Memory B cell (primary cell): ENCODE measurements around the gene CPN2.

Experiments used
- ATAC-seq: fragments of 150-1000 bp; cut with Tn5 transposase; 2 replicates; pipeline ENCODE4 v1.10.0; 2021; ENCODE audit warnings: low read depth, mild to moderate bottlenecking, moderate library complexity
- DNase-seq, 2 donors: peaks; one replicate each; pipeline ENCODE4 v3.0.0; 2022; ENCODE audit warnings: low spot score in 2 of 2
- H3K27ac Mint-ChIP-seq: one replicate; pipeline ENCODE4 v1.8.0; 2022; ENCODE audit warnings: mild to moderate bottlenecking, moderate library complexity, mixed read lengths
- H3K27me3 Mint-ChIP-seq: one replicate; pipeline ENCODE4 v1.8.0; 2022; ENCODE audit warnings: mixed read lengths
- H3K36me3 Mint-ChIP-seq: one replicate; pipeline ENCODE4 v1.8.0; 2022; ENCODE audit warnings: mild to moderate bottlenecking, mixed read lengths
- H3K4me1 Mint-ChIP-seq: one replicate; pipeline ENCODE4 v1.8.0; 2022; ENCODE audit warnings: mixed read lengths
- H3K4me3 Mint-ChIP-seq: one replicate; pipeline ENCODE4 v1.8.0; 2022; ENCODE audit warnings: mild to moderate bottlenecking, moderate library complexity, mixed read lengths
- H3K9me3 Mint-ChIP-seq: one replicate; pipeline ENCODE4 v1.8.0; 2022; ENCODE audit warnings: mixed read lengths

The CPN2 gene

DNA sequence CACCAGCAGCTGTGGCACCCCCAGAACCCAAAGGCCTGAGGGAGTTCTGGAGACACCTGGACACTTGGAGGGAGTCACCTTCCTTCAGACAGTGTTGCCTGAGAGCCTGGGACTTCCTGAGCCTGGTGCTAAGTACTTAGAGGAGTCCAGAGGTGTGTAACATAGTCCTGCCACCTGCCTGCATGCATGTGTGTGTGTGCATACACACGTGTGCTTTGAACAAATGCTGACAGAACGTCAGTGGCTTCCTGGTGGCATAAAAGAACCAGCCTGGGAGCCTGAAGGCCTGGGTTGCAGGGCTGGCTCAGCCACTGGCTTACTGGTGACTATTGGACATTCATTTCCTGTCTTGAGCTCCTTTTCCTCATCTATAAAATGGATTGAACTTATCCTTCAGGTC, 3.2 kb upstream of the CPN2 start:
- no peaks in the 10 kb centered on the region for H3K36me3 Mint-ChIP-seq
- no peak for ATAC-seq
- no peak overlapping the region for H3K4me3 Mint-ChIP-seq
- H3K4me1 Mint-ChIP-seq, result no peaks in the 10 kb centered on the region
- no peak for DNase-seq
- H3K9me3 Mint-ChIP-seq, result no peaks in the 10 kb centered on the region
- peaks cover 6% of the 10 kb centered on the region for H3K27me3 Mint-ChIP-seq
- H3K27ac Mint-ChIP-seq, result no peak overlapping the region

DNA sequence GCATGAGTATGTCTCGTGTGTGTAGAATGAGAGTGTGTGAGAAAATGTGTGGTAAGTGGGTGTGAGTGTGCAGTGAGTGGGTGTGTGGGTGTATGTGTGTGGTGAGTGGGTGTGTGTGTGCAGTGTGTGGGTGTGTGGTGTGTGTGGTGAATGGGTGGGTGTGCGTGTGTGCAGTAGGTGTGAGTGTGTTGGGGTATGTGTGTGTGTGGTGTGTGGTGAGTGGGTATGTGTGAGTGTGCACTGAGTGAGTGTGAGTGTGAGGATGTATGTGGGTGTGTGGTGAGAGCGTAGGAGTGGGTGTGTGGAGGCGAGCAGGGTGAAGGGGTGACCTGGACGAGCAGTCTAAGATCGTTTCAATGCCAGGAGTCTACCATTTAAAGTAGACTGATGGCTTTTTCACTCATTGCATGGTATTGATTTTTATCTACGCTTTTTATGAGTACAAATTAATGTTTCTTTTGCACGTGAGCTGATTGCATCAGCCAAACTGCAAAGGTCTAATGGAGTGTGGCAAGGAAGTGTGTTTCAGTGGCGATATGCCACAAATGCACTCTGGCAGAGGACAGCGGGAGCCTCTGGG, 1.6 kb upstream of the CPN2 start:
- no peak for ATAC-seq
- no peak for DNase-seq
- Mint-ChIP-seq H3K4me1 (no peaks in the 10 kb centered on the region), H3K9me3 (no peaks in the 10 kb centered on the region), H3K36me3 (no peaks in the 10 kb centered on the region), H3K4me3 (no peak overlapping the region), H3K27me3 (peaks cover 3% of the 10 kb centered on the region), H3K27ac (no peak overlapping the region)

DNA sequence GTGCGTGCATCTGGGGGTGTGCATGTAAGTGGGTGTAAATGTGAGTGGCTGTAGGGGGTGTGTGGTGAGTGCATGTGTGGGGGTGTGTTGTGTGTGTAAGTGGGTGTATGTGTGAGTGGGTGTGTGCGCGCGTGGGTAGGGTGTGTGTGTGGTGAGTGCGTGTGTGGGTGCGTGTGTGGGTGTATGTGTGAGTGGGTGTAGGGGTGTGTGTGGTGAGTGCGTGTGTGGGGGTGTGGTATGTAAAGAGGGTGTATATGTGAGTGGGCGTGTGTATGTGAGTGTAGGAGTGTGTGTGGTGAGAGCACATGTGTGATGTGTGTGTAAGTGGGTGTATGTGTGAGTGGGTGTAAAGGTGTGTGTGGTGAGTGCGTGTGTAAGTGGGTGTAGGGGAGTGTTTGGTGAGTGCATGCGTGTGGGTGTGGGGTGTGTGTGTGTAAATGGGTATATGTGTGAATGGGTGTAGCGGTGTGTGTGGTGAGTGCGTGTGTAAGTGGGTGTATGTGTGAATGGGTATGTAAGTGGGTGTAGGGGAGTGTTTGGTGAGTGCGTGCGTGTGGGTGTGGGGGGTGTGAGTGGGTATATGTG, 916 bp upstream of the CPN2 start:
- Mint-ChIP-seq H3K27ac (no peak overlapping the region), H3K4me1 (no peaks in the 10 kb centered on the region), H3K27me3 (peaks cover 3% of the 10 kb centered on the region), H3K9me3 (no peaks in the 10 kb centered on the region), H3K36me3 (no peaks in the 10 kb centered on the region), H3K4me3 (no peak overlapping the region)
- ATAC-seq (no peak), DNase-seq (no peak)

DNA sequence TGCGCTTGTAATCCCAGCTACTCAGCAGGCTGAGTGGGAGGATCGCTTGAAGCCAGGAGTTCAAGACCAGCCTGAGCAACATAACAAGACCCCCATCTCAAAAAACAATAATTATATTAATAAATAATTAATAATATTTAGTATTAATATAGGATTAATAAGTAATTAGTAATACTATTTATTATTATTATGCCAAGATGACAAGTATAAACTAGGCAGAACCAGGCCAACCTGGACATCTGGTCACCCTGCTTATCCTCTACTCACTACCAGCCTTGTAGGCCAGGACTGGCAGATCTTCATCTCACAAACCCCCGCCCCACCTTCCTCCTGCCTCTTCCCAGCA, 429 bp downstream of the CPN2 start:
- DNase-seq (no peak), ATAC-seq (no peak)
- Mint-ChIP-seq H3K4me1 (no peaks in the 10 kb centered on the region), H3K9me3 (no peaks in the 10 kb centered on the region), H3K27me3 (peaks cover 4% of the 10 kb centered on the region), H3K27ac (no peak overlapping the region), H3K4me3 (no peak overlapping the region), H3K36me3 (no peaks in the 10 kb centered on the region)

DNA sequence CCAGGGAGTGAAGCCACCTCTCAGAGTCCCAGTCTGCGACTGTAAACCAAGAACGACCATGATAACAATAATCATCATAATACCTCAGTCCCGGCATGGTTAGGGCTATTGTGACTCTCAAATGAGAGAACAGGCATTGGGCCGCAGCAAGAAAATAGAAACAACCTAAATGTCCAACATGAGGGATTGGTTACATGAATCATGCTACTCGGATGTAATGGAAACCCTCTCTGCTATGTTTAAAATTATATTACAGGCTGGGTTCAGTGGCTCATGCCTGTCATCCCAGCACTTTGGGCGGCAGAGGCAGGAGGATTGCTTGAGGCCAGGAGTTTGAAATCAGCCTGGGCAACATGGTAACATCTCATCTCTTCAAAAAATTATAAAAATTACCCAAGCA, 2.8 kb downstream of the CPN2 start:
- Mint-ChIP-seq H3K27me3 (peaks cover 6% of the 10 kb centered on the region), H3K36me3 (no peaks in the 10 kb centered on the region), H3K4me3 (no peak overlapping the region), H3K9me3 (no peaks in the 10 kb centered on the region), H3K27ac (no peak overlapping the region), H3K4me1 (no peaks in the 10 kb centered on the region)
- DNase-seq (no peak), ATAC-seq (no peak)

- Mint-ChIP-seq H3K4me3 (no peak overlapping the region), H3K4me1 (peaks cover 5% of the 10 kb centered on the region), H3K27me3 (peaks cover 12% of the 10 kb centered on the region), H3K27ac (no peak overlapping the region), H3K9me3 (no peaks in the 10 kb centered on the region), H3K36me3 (no peaks in the 10 kb centered on the region)
- no peak for ATAC-seq
- DNase-seq, result no peak
Observed at GRCh38 chr3:194346621-194347020, 4.5 kb downstream of the CPN2 start.

GRCh38 chr3:194346035-194346434, 5.1 kb downstream of the CPN2 start:
- ATAC-seq, result no peak
- Mint-ChIP-seq H3K36me3 (no peaks in the 10 kb centered on the region), H3K4me1 (peaks cover 5% of the 10 kb centered on the region), H3K27ac (no peak overlapping the region), H3K9me3 (no peaks in the 10 kb centered on the region), H3K27me3 (peaks cover 14% of the 10 kb centered on the region), H3K4me3 (no peak overlapping the region)
- no peak for DNase-seq

- ATAC-seq, result peak; percentile 71
- no peak overlapping the region for H3K4me3 Mint-ChIP-seq
- H3K27me3 Mint-ChIP-seq, result peaks cover 15% of the 10 kb centered on the region
- no peaks in the 10 kb centered on the region for H3K9me3 Mint-ChIP-seq
- no peak overlapping the region for H3K27ac Mint-ChIP-seq
- no peaks in the 10 kb centered on the region for H3K36me3 Mint-ChIP-seq
- peak; percentile 73 to 78 for DNase-seq
- H3K4me1 Mint-ChIP-seq, result peaks cover 5% of the 10 kb centered on the region
Observed at GRCh38 chr3:194344012-194344411, 7.1 kb downstream of the CPN2 start.

DNA sequence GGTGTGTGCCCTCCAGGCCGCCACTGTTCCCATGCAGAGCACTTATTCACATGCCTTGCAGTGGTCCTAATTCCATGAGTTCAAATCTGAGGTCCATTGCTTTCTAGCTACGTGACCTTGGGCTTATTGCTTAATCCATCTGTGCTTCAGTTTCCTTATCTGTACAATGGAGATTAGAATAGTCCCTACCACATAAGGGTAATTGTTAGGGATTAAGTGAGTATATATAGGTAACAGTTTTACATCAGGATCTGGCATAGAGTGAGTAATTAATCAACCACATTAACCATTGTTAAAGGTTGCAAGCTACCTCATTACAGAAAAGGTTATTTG, 7.6 kb downstream of the CPN2 start:
- no peak overlapping the region for H3K4me3 Mint-ChIP-seq
- no peak for DNase-seq
- peaks cover 5% of the 10 kb centered on the region for H3K4me1 Mint-ChIP-seq
- H3K27me3 Mint-ChIP-seq, result peaks cover 15% of the 10 kb centered on the region
- H3K27ac Mint-ChIP-seq, result no peak overlapping the region
- H3K36me3 Mint-ChIP-seq, result no peaks in the 10 kb centered on the region
- H3K9me3 Mint-ChIP-seq, result no peaks in the 10 kb centered on the region
- no peak for ATAC-seq

GRCh38 chr3:194342861-194343560, 8.1 kb downstream of the CPN2 start:
- no peaks in the 10 kb centered on the region for H3K36me3 Mint-ChIP-seq
- H3K9me3 Mint-ChIP-seq, result no peaks in the 10 kb centered on the region
- H3K4me3 Mint-ChIP-seq, result no peak overlapping the region

DNA sequence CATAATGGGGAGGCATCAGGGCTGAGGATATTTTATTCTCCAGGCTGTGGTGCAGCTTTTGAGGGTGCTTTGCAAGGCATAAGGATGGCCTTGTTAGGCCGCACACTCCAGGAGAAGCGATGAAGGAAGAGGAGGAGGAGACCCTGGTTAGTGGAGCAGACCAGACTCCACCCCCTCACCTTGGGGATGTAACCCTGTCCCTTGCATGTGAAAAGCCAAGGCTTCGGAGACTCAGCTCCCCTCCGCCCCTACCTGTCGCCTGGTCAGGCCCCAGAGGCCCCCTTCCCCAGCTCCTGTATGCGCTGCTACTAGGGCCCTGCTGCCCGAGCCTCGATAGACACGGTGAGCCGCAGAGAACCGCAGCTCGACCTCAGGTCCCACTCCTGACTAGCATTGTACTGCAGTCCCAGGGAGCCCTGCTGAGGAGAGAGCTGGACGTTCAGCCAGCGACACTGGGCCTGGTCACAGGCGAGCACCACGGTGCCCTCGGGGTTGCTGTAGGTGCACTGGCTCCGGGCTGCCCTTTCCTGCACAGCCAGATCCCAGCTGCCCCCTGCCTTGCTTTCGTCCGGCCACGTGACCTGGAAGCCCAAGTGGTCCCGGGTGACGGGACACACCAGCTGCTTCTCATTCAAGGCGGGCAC, 10.2 kb downstream of the CPN2 start:
- H3K27me3 Mint-ChIP-seq, result peaks cover 23% of the 10 kb centered on the region
- DNase-seq (no peak), ATAC-seq (no peak)
- no peak overlapping the region for H3K4me3 Mint-ChIP-seq
- H3K9me3 Mint-ChIP-seq, result no peaks in the 10 kb centered on the region
- no peaks in the 10 kb centered on the region for H3K36me3 Mint-ChIP-seq
- peaks cover 5% of the 10 kb centered on the region for H3K4me1 Mint-ChIP-seq
- no peak overlapping the region for H3K27ac Mint-ChIP-seq

More at GRCh38 chr3:194342861-194343560, 8.1 kb downstream of the CPN2 start:
- Mint-ChIP-seq H3K27me3 (peaks cover 14% of the 10 kb centered on the region), H3K4me1 (peaks cover 5% of the 10 kb centered on the region), H3K27ac (no peak overlapping the region)
- ATAC-seq (no peak), DNase-seq (no peak)

DNA sequence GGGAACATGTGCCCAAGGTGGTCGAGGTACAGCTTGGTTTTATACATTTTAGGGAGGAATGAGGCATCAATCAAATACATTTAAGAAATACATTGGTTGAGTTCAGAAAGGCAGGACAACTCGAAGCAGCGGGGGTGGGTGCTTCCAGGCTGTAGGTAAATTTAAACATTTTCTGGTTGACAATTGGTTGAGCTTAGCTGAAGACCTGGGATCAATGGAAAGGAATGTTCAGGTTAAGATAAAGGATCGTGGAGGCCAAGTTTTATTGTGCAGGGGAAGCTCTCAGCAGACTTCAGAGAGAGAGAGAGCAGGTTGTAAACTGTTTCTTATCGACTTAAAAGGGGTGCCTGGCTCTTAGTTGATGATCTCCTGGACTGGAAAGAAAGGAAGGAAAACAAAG, 11.3 kb downstream of the CPN2 start:
- H3K36me3 Mint-ChIP-seq, result no peaks in the 10 kb centered on the region
- no peak for DNase-seq
- no peak overlapping the region for H3K27ac Mint-ChIP-seq
- H3K4me3 Mint-ChIP-seq, result no peak overlapping the region
- H3K9me3 Mint-ChIP-seq, result no peaks in the 10 kb centered on the region
- no peak for ATAC-seq
- peaks cover 5% of the 10 kb centered on the region for H3K4me1 Mint-ChIP-seq
- H3K27me3 Mint-ChIP-seq, result peaks cover 22% of the 10 kb centered on the region

- H3K9me3 Mint-ChIP-seq, result no peaks in the 10 kb centered on the region
- no peak overlapping the region for H3K4me3 Mint-ChIP-seq
- H3K27me3 Mint-ChIP-seq, result peaks cover 22% of the 10 kb centered on the region
- ATAC-seq (no peak), DNase-seq (no peak)
- no peaks in the 10 kb centered on the region for H3K36me3 Mint-ChIP-seq
- H3K27ac Mint-ChIP-seq, result no peak overlapping the region
- H3K4me1 Mint-ChIP-seq, result peaks cover 5% of the 10 kb centered on the region
Observed at GRCh38 chr3:194339356-194339755, 11.8 kb downstream of the CPN2 start.

DNA sequence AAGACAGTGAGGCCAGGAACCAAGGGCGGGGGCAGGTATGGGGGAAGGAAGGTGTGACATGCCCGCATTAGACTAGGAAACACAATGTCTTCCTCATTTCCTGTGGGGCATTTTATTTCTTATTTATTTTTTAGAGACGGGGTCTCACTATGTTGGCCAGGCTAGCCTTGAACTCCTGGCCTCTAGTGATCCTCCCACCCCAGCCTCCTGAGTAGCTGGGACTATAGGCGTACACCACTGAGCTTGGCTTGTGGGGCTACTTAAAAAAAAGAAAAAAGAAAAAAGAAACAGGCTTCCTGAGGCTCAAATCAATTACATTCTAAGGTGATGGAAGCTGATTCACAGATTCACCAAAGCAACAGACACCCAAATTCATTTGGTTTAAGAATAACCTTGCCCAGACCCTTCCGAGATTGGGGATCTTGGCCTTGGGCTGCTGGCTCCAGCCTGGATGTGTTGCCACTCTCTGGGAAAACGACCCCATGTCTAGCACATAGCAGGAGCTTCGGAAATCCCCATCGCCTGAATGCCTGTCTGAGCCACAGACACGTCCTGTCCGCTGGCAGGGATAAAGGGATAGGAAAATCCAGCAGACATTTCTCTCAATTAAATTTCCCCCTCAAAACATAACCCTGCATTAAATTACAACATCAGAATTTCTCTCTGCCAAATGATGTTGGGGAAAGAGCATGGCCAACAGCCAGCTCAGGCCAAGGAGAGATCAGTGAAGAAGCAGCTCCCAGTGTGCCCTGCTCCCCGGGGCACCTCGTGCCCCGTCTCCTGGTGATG, 13.0 kb downstream of the CPN2 start:
- H3K27ac Mint-ChIP-seq, result no peak overlapping the region
- peaks cover 24% of the 10 kb centered on the region for H3K27me3 Mint-ChIP-seq
- no peak for DNase-seq
- H3K4me3 Mint-ChIP-seq, result no peak overlapping the region
- H3K4me1 Mint-ChIP-seq, result peaks cover 11% of the 10 kb centered on the region
- H3K36me3 Mint-ChIP-seq, result no peaks in the 10 kb centered on the region
- H3K9me3 Mint-ChIP-seq, result no peaks in the 10 kb centered on the region
- no peak for ATAC-seq
